DOHH2 (cell line): ENCODE data around the gene GPR27.

Experiments
- H3F3A ChIP-seq: fragments of 200-600 bp; sonication (generic), shearing (Covaris generic); 2 replicates; pipeline ENCODE4 v1.6.0; 2016; ENCODE audit warnings: antibody characterized with exemption, mild to moderate bottlenecking; ENCODE audit not compliant: control insufficient read depth, insufficient read depth
- H3K27ac ChIP-seq: fragments of 200-600 bp; sonication (generic); 2 replicates; pipeline ENCODE4 v1.5.1; 2014; ENCODE audit warnings: low read depth, mild to moderate bottlenecking, low read length, moderate library complexity
- H3K27me3 ChIP-seq: fragments of 200-600 bp; sonication (generic); 2 replicates; pipeline ENCODE4 v1.6.1; 2014; ENCODE audit warnings: mild to moderate bottlenecking, low read length, mixed read lengths; ENCODE audit not compliant: control insufficient read depth
- H3K36me3 ChIP-seq: fragments of 200-600 bp; sonication (generic); 2 replicates; pipeline ENCODE4 v1.6.1; 2014; ENCODE audit warnings: mild to moderate bottlenecking, low read length, moderate library complexity, mixed read lengths; ENCODE audit not compliant: control insufficient read depth
- H3K4me1 ChIP-seq: fragments of 200-600 bp; sonication (generic); 2 replicates; pipeline ENCODE4 v1.6.1; 2014; ENCODE audit warnings: mild to moderate bottlenecking, low read length, mixed read lengths; ENCODE audit not compliant: control insufficient read depth
- H3K4me2 ChIP-seq: fragments of 200-600 bp; sonication (generic); 2 replicates; pipeline ENCODE4 v1.6.0; 2014; ENCODE audit warnings: mild to moderate bottlenecking, low read length, moderate library complexity
- H3K4me3 ChIP-seq: fragments of 200-600 bp; sonication (generic); 2 replicates; pipeline ENCODE4 v1.5.1; 2014; ENCODE audit warnings: mild to moderate bottlenecking, low read length, mixed read lengths
- H3K79me2 ChIP-seq: fragments of 200-600 bp; sonication (generic); 2 replicates; pipeline ENCODE4 v1.6.1; 2014; ENCODE audit warnings: mild to moderate bottlenecking, low read length, mixed read lengths; ENCODE audit not compliant: control insufficient read depth
- H3K9me2 ChIP-seq: fragments of 200-600 bp; sonication (generic); replicated peaks from 2 replicates; pipeline ENCODE4 v1.6.1; 2014; ENCODE audit warnings: mild to moderate bottlenecking, low read length, mixed read lengths; ENCODE audit not compliant: control insufficient read depth
- H3K9me3 ChIP-seq: fragments of 200-600 bp; sonication (generic); 2 replicates; pipeline ENCODE4 v1.6.1; 2014; ENCODE audit warnings: antibody characterized with exemption, low read length, mixed read lengths; ENCODE audit not compliant: control insufficient read depth, insufficient read depth
- H4K20me1 ChIP-seq: fragments of 200-600 bp; sonication (generic); 2 replicates; pipeline ENCODE4 v1.6.0; 2014; ENCODE audit warnings: low read depth, mild to moderate bottlenecking, antibody characterized with exemption, low read length, moderate library complexity; ENCODE audit not compliant: control insufficient read depth, insufficient read depth
- CTCF ChIP-seq: fragments of 200-600 bp; sonication (generic); IDR thresholded peaks from one replicate; pipeline ENCODE4 v1.5.1; 2014; ENCODE audit warnings: antibody characterized with exemption, mild to moderate bottlenecking, low read depth, low read length; ENCODE audit not compliant: poor library complexity, severe bottlenecking
- EZH2phosphoT487 ChIP-seq: fragments of 200-600 bp; sonication (generic); IDR thresholded peaks from 2 replicates; pipeline ENCODE4 v1.6.1; 2017; ENCODE audit warnings: borderline replicate concordance, mild to moderate bottlenecking, antibody characterized with exemption, low read length, moderate library complexity, mixed read lengths

GPR27 gene

GRCh38 chr3:71771126-71771525 is 17.5 kb downstream of the GPR27 start:
- Histone ChIP-seq H3K79me2 (no peaks in the 10 kb centered on the region), H3F3A (no peaks in the 10 kb centered on the region), H3K27me3 (peaks cover 3% of the 10 kb centered on the region; the same call in 1 of the 2 replicates), H3K4me3 (no peak overlapping the region), H4K20me1 (no peaks in the 10 kb centered on the region), H3K27ac (no peak overlapping the region), H3K4me1 (no peaks in the 10 kb centered on the region), H3K36me3 (no peaks in the 10 kb centered on the region), H3K4me2 (no peak overlapping the region), H3K9me3 (no peaks in the 10 kb centered on the region), H3K9me2 (no peaks in the 10 kb centered on the region)
- TF ChIP-seq CTCF (no peak), EZH2phosphoT487 (no peak)

- Histone ChIP-seq H3K9me3 (no peaks in the 10 kb centered on the region), H3K4me1 (no peaks in the 10 kb centered on the region), H3K27ac (no peak overlapping the region), H3K9me2 (no peaks in the 10 kb centered on the region), H3K36me3 (no peaks in the 10 kb centered on the region), H4K20me1 (no peaks in the 10 kb centered on the region), H3K4me3 (no peak overlapping the region), H3F3A (no peaks in the 10 kb centered on the region), H3K79me2 (no peaks in the 10 kb centered on the region), H3K27me3 (peaks cover 3% of the 10 kb centered on the region; the same call in 1 of the 2 replicates), H3K4me2 (no peak overlapping the region)
- TF ChIP-seq EZH2phosphoT487 (no peak), CTCF (no peak)
Measured at GRCh38 chr3:71771884-71772283, 18.2 kb downstream of the GPR27 start.

DNA sequence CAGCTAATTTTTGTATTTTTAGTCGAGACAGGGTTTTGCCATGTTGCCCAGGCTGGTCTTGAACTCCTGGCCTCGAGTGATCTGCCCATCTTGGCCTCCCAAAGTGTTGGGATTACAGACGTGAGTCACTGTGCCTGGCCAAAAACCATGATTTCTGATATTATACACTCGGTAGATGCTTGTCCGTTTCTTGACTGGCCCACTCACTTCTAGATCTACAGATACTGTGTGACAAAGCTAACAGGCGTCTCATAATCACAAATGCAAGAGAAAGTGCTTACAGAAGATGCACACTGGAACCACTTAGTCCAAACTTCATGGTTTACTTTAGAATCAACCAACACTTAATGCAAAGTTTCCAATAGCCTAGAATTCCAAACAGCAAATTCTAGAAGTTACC is 22.9 kb downstream of the GPR27 start:
- no peaks in the 10 kb centered on the region for H3K79me2 ChIP-seq
- no peak overlapping the region for H3K4me2 ChIP-seq
- no peaks in the 10 kb centered on the region for H3K4me1 ChIP-seq
- H3K36me3 ChIP-seq, result no peaks in the 10 kb centered on the region
- peaks cover 21% of the 10 kb centered on the region for H3K27me3 ChIP-seq
- TF ChIP-seq EZH2phosphoT487, result no peak
- no peak for TF ChIP-seq CTCF
- no peaks in the 10 kb centered on the region for H3K9me2 ChIP-seq
- no peaks in the 10 kb centered on the region for H4K20me1 ChIP-seq
- H3K27ac ChIP-seq, result no peak overlapping the region
- no peaks in the 10 kb centered on the region for H3K9me3 ChIP-seq
- no peaks in the 10 kb centered on the region for H3F3A ChIP-seq
- no peak overlapping the region for H3K4me3 ChIP-seq

DNA sequence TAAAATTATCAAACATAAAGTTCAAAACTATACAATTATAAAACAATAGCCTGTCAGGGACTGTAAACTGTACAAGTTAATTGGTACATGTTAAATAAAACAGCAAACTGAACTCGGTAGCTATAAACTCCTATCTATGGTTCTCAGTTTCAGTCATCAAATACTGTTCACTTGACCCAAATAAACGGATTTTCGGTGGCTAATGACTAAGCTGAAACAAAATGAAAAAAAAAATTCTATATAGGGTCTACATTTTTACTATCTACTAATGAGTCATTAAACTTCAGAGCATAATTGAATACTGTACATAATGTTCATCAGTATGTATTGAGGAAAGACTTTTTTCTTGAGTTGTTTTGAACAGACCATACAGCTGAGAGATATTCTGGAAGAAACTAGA is 24.7 kb downstream of the GPR27 start:
- Histone ChIP-seq H3K9me3 (no peaks in the 10 kb centered on the region), H3K27me3 (peaks cover 30% of the 10 kb centered on the region), H3K4me3 (no peak overlapping the region), H3K27ac (no peak overlapping the region), H3K4me1 (no peaks in the 10 kb centered on the region), H3K79me2 (no peaks in the 10 kb centered on the region), H3K4me2 (no peak overlapping the region), H3K36me3 (no peaks in the 10 kb centered on the region), H3F3A (no peaks in the 10 kb centered on the region), H3K9me2 (no peaks in the 10 kb centered on the region), H4K20me1 (no peaks in the 10 kb centered on the region)
- TF ChIP-seq EZH2phosphoT487, result no peak
- TF ChIP-seq CTCF, result no peak
